GM18907 (cell line): Measurements from ENCODE around the gene C19orf73.
"Not testable (repeated sequence)": the region's sequence is repeated elsewhere in the genome, so short reads cannot be mapped to it uniquely, and the experiment has no call there.

Source experiments
- ATAC-seq: cut with Tn5 transposase; IDR thresholded peaks from one replicate; pipeline ENCODE4 v1.9.1; 2021; ENCODE audit warnings: mild to moderate bottlenecking, moderate library complexity; ENCODE audit not compliant: unreplicated experiment

Gene C19orf73

GRCh38 chr19:49123285-49123684 lies 4.3 kb upstream of the C19orf73 start:
- not testable (repeated sequence) for ATAC-seq

- not testable (repeated sequence) for ATAC-seq
Measured at GRCh38 chr19:49121841-49122240, 2.9 kb upstream of the C19orf73 start.

GRCh38 chr19:49120868-49121267 lies 1.9 kb upstream of the C19orf73 start:
- ATAC-seq: no peak

GRCh38 chr19:49120325-49120683 lies 1.4 kb upstream of the C19orf73 start:
- no peak for ATAC-seq

- ATAC-seq: no peak
Measured at GRCh38 chr19:49119411-49120324, 725 bp upstream of the C19orf73 start, which contains the start of gene PPFIA3. Gene PPFIA3, plus strand, starts transcription at chr19:49119544. Its CDS starts 8,330 bp downstream, at chr19:49127874.

- ATAC-seq: no peak
Measured at GRCh38 chr19:49117677-49118564, 1.0 kb downstream of the C19orf73 start.

GRCh38 chr19:49116544-49116943 lies 2.4 kb downstream of the C19orf73 start:
- ATAC-seq: no peak

GRCh38 chr19:49114630-49115363 lies 4.1 kb downstream of the C19orf73 start:
- ATAC-seq: no peak

- ATAC-seq: peak; percentile 46
Measured at GRCh38 chr19:49113762-49114629, 4.9 kb downstream of the C19orf73 start, which contains the start of gene LIN7B. Gene LIN7B, plus strand, starts transcription at chr19:49114370. Its CDS starts 35 bp downstream, at chr19:49114405.

GRCh38 chr19:49111218-49111998 lies 7.5 kb downstream of the C19orf73 start:
- ATAC-seq: no peak

- no peak for ATAC-seq
Measured at GRCh38 chr19:49110567-49110966, 8.4 kb downstream of the C19orf73 start.

- ATAC-seq: no peak
Measured at GRCh38 chr19:49109569-49110233, 9.2 kb downstream of the C19orf73 start.

GRCh38 chr19:49109051-49109450 lies 9.9 kb downstream of the C19orf73 start:
- no peak for ATAC-seq

- no peak for ATAC-seq
Measured at GRCh38 chr19:49107625-49108459, 11.1 kb downstream of the C19orf73 start.

- no peak for ATAC-seq
Measured at GRCh38 chr19:49106648-49107135, 12.3 kb downstream of the C19orf73 start.

- ATAC-seq: no peak
Measured at GRCh38 chr19:49104229-49104864, 14.6 kb downstream of the C19orf73 start.
